Measurements from ENCODE around the gene RAD17.

Gene RAD17, protein sequence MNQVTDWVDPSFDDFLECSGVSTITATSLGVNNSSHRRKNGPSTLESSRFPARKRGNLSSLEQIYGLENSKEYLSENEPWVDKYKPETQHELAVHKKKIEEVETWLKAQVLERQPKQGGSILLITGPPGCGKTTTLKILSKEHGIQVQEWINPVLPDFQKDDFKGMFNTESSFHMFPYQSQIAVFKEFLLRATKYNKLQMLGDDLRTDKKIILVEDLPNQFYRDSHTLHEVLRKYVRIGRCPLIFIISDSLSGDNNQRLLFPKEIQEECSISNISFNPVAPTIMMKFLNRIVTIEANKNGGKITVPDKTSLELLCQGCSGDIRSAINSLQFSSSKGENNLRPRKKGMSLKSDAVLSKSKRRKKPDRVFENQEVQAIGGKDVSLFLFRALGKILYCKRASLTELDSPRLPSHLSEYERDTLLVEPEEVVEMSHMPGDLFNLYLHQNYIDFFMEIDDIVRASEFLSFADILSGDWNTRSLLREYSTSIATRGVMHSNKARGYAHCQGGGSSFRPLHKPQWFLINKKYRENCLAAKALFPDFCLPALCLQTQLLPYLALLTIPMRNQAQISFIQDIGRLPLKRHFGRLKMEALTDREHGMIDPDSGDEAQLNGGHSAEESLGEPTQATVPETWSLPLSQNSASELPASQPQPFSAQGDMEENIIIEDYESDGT

DNA sequence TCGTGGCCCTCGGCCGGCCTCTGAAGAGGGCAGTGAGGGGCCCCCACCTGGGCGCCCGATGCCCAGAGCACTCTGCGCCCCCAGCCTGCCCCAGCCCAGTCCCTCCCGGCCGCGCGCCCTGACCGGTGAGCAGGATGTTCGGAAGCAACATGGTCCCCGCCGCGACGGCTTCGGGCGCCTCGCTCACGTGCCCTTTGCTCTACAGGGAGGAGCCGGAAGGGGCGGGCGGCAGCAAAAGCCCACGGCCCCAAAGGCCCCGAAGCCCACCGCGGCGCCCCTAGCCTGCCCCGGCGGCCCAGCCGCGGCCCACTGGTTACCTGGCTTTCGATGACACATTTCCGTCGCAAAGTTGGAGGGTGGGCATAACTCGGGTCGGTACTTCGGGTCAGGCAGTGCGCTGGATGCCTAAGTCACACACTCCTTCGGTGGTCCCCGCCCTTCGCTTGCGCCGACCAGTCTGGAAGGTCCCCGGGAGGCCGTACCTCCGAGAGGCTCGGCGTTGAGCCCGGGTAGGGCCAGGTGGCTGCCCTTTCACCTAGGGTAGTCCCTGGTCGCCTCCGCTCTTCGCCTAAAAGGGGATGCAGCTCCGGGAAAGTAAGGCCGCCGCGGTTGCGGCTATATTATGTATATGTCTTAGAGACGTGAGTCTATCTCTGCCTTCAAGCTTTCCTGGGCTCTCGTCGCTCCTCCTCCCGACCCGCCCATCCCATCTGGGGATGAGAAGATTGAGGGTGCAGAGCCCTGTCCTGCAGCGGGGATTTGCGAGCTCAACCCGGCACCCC is at the start of gene RAD17, which contains the start of the genes AK6 and TAF9:
Gene RAD17 (plus strand): TSS at position 479 of the 782 bp plus-strand sequence. CDS start 2,391 bp downstream, outside the sequence.
Gene AK6 (minus strand): TSS at position 181 of the 782 bp plus-strand sequence. CDS start 30 bp downstream, at position 151.
Gene TAF9 (minus strand): TSS at position 181 of the 782 bp plus-strand sequence. CDS start 3,783 bp downstream, outside the sequence.
- TF ChIP-seq, protein P1, sequence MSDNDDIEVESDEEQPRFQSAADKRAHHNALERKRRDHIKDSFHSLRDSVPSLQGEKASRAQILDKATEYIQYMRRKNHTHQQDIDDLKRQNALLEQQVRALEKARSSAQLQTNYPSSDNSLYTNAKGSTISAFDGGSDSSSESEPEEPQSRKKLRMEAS (IDR thresholded peaks at IDR 0.05) = peak; percentile 96
- TF ChIP-seq FOXM1 (IDR thresholded peaks at IDR 0.05; ENCODE audit: borderline replicate concordance, low read depth) (peak; percentile 14; the same call in 1 of the 2 replicates), TEAD4 (IDR thresholded peaks at IDR 0.05) (no peak), CREB1 (IDR thresholded peaks at IDR 0.05; ENCODE audit: low read depth) (peak; percentile 48; the same call in 1 of the 2 replicates), NFIC (IDR thresholded peaks at IDR 0.05) (peak; percentile 48; the same call in 1 of the 2 replicates), YY1 (IDR thresholded peaks at IDR 0.05; ENCODE audit: low read depth) (peak; percentile 89), TAF1 (IDR thresholded peaks at IDR 0.05; ENCODE audit: low read depth) (peak; percentile 82), ZBTB7A (IDR thresholded peaks at IDR 0.05; ENCODE audit: low read depth) (peak; percentile 65; the same call in 1 of the 2 replicates), EP300 (IDR thresholded peaks at IDR 0.05; ENCODE audit: borderline replicate concordance) (peak; percentile 31; the same call in 1 of the 2 replicates), EGR1 (IDR thresholded peaks at IDR 0.05) (no peak), TCF12 (IDR thresholded peaks at IDR 0.05; ENCODE audit: low read depth) (no peak; the same call in 1 of the 2 replicates), CEBPB (IDR thresholded peaks at IDR 0.05) (no peak), RAD21 (IDR thresholded peaks at IDR 0.05; ENCODE audit: low read depth) (no peak)
- TF ChIP-seq, protein P2, sequence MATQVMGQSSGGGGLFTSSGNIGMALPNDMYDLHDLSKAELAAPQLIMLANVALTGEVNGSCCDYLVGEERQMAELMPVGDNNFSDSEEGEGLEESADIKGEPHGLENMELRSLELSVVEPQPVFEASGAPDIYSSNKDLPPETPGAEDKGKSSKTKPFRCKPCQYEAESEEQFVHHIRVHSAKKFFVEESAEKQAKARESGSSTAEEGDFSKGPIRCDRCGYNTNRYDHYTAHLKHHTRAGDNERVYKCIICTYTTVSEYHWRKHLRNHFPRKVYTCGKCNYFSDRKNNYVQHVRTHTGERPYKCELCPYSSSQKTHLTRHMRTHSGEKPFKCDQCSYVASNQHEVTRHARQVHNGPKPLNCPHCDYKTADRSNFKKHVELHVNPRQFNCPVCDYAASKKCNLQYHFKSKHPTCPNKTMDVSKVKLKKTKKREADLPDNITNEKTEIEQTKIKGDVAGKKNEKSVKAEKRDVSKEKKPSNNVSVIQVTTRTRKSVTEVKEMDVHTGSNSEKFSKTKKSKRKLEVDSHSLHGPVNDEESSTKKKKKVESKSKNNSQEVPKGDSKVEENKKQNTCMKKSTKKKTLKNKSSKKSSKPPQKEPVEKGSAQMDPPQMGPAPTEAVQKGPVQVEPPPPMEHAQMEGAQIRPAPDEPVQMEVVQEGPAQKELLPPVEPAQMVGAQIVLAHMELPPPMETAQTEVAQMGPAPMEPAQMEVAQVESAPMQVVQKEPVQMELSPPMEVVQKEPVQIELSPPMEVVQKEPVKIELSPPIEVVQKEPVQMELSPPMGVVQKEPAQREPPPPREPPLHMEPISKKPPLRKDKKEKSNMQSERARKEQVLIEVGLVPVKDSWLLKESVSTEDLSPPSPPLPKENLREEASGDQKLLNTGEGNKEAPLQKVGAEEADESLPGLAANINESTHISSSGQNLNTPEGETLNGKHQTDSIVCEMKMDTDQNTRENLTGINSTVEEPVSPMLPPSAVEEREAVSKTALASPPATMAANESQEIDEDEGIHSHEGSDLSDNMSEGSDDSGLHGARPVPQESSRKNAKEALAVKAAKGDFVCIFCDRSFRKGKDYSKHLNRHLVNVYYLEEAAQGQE (IDR thresholded peaks at IDR 0.05; ENCODE audit: low read depth) = no peak
- TF ChIP-seq, protein P3, sequence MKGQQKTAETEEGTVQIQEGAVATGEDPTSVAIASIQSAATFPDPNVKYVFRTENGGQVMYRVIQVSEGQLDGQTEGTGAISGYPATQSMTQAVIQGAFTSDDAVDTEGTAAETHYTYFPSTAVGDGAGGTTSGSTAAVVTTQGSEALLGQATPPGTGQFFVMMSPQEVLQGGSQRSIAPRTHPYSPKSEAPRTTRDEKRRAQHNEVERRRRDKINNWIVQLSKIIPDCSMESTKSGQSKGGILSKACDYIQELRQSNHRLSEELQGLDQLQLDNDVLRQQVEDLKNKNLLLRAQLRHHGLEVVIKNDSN (IDR thresholded peaks at IDR 0.05) = peak; percentile 96

DNA sequence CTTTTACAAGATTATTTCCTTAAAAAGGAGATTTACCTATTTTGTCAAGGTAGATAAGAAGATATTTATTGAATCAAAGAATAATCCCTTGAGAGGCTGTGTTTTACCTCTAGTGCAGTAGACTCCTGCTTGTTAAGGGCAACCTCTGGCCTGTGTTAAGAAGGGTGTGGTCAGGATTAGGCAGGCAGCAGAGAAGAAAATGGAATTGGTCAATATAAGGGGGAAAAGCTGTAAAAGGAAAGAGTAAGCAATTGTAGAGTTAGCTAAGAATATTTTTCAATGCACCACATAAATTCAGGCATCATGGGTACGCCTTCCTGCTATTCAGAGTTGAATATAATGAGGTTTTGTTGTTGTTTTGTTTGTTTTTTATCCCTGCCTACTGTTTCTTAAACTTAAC is 43.3 kb upstream of the RAD17 start:
- TF ChIP-seq YY1 (IDR thresholded peaks at IDR 0.05; ENCODE audit: low read depth) (no peak), RAD21 (IDR thresholded peaks at IDR 0.05; ENCODE audit: low read depth) (no peak), ZBTB7A (IDR thresholded peaks at IDR 0.05; ENCODE audit: low read depth) (no peak), NFIC (IDR thresholded peaks at IDR 0.05) (no peak), EP300 (IDR thresholded peaks at IDR 0.05; ENCODE audit: borderline replicate concordance) (no peak), TAF1 (IDR thresholded peaks at IDR 0.05; ENCODE audit: low read depth) (no peak), EGR1 (IDR thresholded peaks at IDR 0.05) (no peak), CEBPB (IDR thresholded peaks at IDR 0.05) (no peak), FOXM1 (IDR thresholded peaks at IDR 0.05; ENCODE audit: borderline replicate concordance, low read depth) (no peak), TEAD4 (IDR thresholded peaks at IDR 0.05) (no peak), TCF12 (IDR thresholded peaks at IDR 0.05; ENCODE audit: low read depth) (no peak)
- TF ChIP-seq, protein P3 (IDR thresholded peaks at IDR 0.05) = no peak
- TF ChIP-seq, protein P2 (IDR thresholded peaks at IDR 0.05; ENCODE audit: low read depth) = no peak
- TF ChIP-seq, protein P1 (IDR thresholded peaks at IDR 0.05) = no peak

DNA sequence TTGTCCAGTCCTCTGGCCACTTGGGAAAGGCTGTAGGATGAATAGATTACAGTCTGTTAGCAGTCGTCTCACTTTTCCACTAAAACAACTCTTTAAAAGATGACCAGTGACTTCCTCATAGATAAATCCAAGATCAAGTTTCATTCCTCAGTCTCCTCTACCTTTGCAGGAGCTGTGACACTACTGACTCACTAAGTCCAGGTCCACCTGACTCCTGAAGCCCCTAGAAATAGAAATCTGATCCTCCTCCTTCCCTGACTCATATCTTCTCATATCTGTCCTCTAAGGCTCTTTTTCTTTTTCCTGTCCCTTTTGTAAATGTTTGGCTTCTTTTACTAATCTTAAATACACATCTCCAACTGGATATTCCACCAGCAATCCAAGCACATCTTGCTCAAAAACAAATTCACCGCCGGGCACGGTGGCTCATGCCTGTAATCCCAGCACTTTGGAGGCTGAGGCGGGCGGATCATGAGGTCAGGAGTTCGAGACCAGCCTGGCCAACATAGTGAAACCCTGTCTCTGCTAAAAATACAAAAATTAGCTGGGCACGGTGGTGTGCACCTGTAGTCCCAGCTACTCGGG is 39.6 kb upstream of the RAD17 start:
- TF ChIP-seq ZBTB7A (IDR thresholded peaks at IDR 0.05; ENCODE audit: low read depth) (no peak), TAF1 (IDR thresholded peaks at IDR 0.05; ENCODE audit: low read depth) (no peak), NFIC (IDR thresholded peaks at IDR 0.05) (no peak), CEBPB (IDR thresholded peaks at IDR 0.05) (no peak), EGR1 (IDR thresholded peaks at IDR 0.05) (no peak), EP300 (IDR thresholded peaks at IDR 0.05; ENCODE audit: borderline replicate concordance) (no peak)
- TF ChIP-seq, protein P1 (IDR thresholded peaks at IDR 0.05) = no peak

All from Ishikawa (cell line).